ENCODE measurements around the gene KRTAP10-11. TPM values are rescaled to one million over a fixed set of nuclear protein-coding genes. Genes with fewer than 3 reads are reported as not detected.
"Not testable (repeated sequence)": the region's sequence is repeated elsewhere in the genome, so short reads cannot be mapped to it uniquely, and the experiment has no call there.

The KRTAP10-11 gene
- polyA plus RNA-seq, 3 donors: not detected

GRCh38 chr21:44606495-44606894, 39.7 kb upstream of the KRTAP10-11 start:
- TF ChIP-seq CTCF (IDR thresholded peaks at IDR 0.05): no peak
- H3K27ac ChIP-seq (ENCODE audit: low read depth in 1 of 2, low read length in 2 of 2): no peak overlapping the region
- 90% methylated on average over 2 of the region's 4 CpGs for WGBS (ENCODE audit: insufficient coverage)
- H3K9me3 ChIP-seq (replicated peaks in 1 of 2; ENCODE audit: control insufficient read depth in 1 of 2, insufficient read depth in 1 of 2, low read length in 2 of 2): peaks cover 14 to 20% of the 10 kb centered on the region in 2 donors
- H2AFZ ChIP-seq (ENCODE audit: insufficient read depth, low read depth, low read length, poor library complexity, severe bottlenecking): no peak overlapping the region
- Mint-ChIP-seq H3K36me3 (no peaks in the 10 kb centered on the region), H3K27ac (no peak overlapping the region), H3K4me1 (no peaks in the 10 kb centered on the region), H3K4me3 (no peak overlapping the region), H3K27me3 (ENCODE audit: low read depth in 3 of 3) (peaks cover 0 to 6% (median 6%) of the 10 kb centered on the region in 3 donors), H3K9me3 (peaks cover 15 to 32% (median 31%) of the 10 kb centered on the region in 7 donors)
- no peak overlapping the region for H3K4me3 ChIP-seq (replicated peaks in 1 of 3; ENCODE audit: low read depth in 2 of 3, low read length in 3 of 3)
- no peaks in the 10 kb centered on the region for H3K27me3 ChIP-seq (ENCODE audit: control insufficient read depth in 2 of 2, insufficient read depth in 2 of 2, low read length in 2 of 2)
- no peaks in the 10 kb centered on the region for H3K4me1 ChIP-seq (ENCODE audit: control insufficient read depth in 1 of 2, insufficient read depth in 2 of 2, low read length in 2 of 2)
- H3K9ac ChIP-seq (ENCODE audit: insufficient read depth, low read length, poor library complexity, severe bottlenecking): no peak overlapping the region
- no peaks in the 10 kb centered on the region for H4K20me1 ChIP-seq (ENCODE audit: insufficient read depth, low read length)
- no peaks in the 10 kb centered on the region for H3K79me2 ChIP-seq (ENCODE audit: insufficient read depth, low read length)
- intact Hi-C loops (cut with micrococcal nuclease): no loop called here
- H3K36me3 ChIP-seq (replicated peaks in 1 of 2; ENCODE audit: control insufficient read depth in 1 of 2, insufficient read depth in 2 of 2, low read length in 2 of 2): no peaks in the 10 kb centered on the region
- no peak overlapping the region for H3K4me2 ChIP-seq (replicated peaks; ENCODE audit: extremely low read depth, low read length, poor library complexity, severe bottlenecking)
- no peak for DNase-seq

- peaks cover 3 to 10% (median 3%) of the 10 kb centered on the region in 3 donors for H3K27me3 Mint-ChIP-seq (ENCODE audit: low read depth in 3 of 3)
- no peak overlapping the region for H3K4me2 ChIP-seq (replicated peaks; ENCODE audit: extremely low read depth, low read length, poor library complexity, severe bottlenecking)
- H3K79me2 ChIP-seq (ENCODE audit: insufficient read depth, low read length): no peaks in the 10 kb centered on the region
- H3K27me3 ChIP-seq (ENCODE audit: control insufficient read depth in 2 of 2, insufficient read depth in 2 of 2, low read length in 2 of 2): no peaks in the 10 kb centered on the region
- H2AFZ ChIP-seq (ENCODE audit: insufficient read depth, low read depth, low read length, poor library complexity, severe bottlenecking): no peak overlapping the region
- no peak overlapping the region for H3K9ac ChIP-seq (ENCODE audit: insufficient read depth, low read length, poor library complexity, severe bottlenecking)
- H3K4me3 Mint-ChIP-seq: no peak overlapping the region
- no peaks in the 10 kb centered on the region for H3K4me1 ChIP-seq (ENCODE audit: control insufficient read depth in 1 of 2, insufficient read depth in 2 of 2, low read length in 2 of 2)
- H3K27ac ChIP-seq (ENCODE audit: low read depth in 1 of 2, low read length in 2 of 2): no peak overlapping the region
- no peak overlapping the region for H3K4me3 ChIP-seq (replicated peaks in 1 of 3; ENCODE audit: low read depth in 2 of 3, low read length in 3 of 3)
- peaks cover 23 to 41% (median 32%) of the 10 kb centered on the region in 7 donors for H3K9me3 Mint-ChIP-seq
- intact Hi-C loops (cut with micrococcal nuclease): no loop called here
- H4K20me1 ChIP-seq (ENCODE audit: insufficient read depth, low read length): no peaks in the 10 kb centered on the region
- TF ChIP-seq CTCF (IDR thresholded peaks at IDR 0.05): no peak
- no peaks in the 10 kb centered on the region for H3K4me1 Mint-ChIP-seq
- no peaks in the 10 kb centered on the region for H3K36me3 Mint-ChIP-seq
- peaks cover 19 to 25% of the 10 kb centered on the region in 2 donors for H3K9me3 ChIP-seq (replicated peaks in 1 of 2; ENCODE audit: control insufficient read depth in 1 of 2, insufficient read depth in 1 of 2, low read length in 2 of 2)
- no peak for DNase-seq
- no peaks in the 10 kb centered on the region for H3K36me3 ChIP-seq (replicated peaks in 1 of 2; ENCODE audit: control insufficient read depth in 1 of 2, insufficient read depth in 2 of 2, low read length in 2 of 2)
- no peak overlapping the region for H3K27ac Mint-ChIP-seq
These were observed 37.0 kb upstream of the KRTAP10-11 start for GRCh38 chr21:44609193-44609592.

- H3K4me3 ChIP-seq (replicated peaks in 1 of 3; ENCODE audit: low read depth in 2 of 3, low read length in 3 of 3); H3K4me1 ChIP-seq (ENCODE audit: control insufficient read depth in 1 of 2, insufficient read depth in 2 of 2, low read length in 2 of 2); intact Hi-C loops (cut with micrococcal nuclease); H4K20me1 ChIP-seq (ENCODE audit: insufficient read depth, low read length); H2AFZ ChIP-seq (ENCODE audit: insufficient read depth, low read depth, low read length, poor library complexity, severe bottlenecking); H3K27ac ChIP-seq (ENCODE audit: low read depth in 1 of 2, low read length in 2 of 2); H3K27me3 Mint-ChIP-seq (ENCODE audit: low read depth in 3 of 3); H3K79me2 ChIP-seq (ENCODE audit: insufficient read depth, low read length); H3K4me1 Mint-ChIP-seq; H3K4me3 Mint-ChIP-seq; H3K27ac Mint-ChIP-seq; DNase-seq; H3K4me2 ChIP-seq (replicated peaks; ENCODE audit: extremely low read depth, low read length, poor library complexity, severe bottlenecking); H3K36me3 ChIP-seq (replicated peaks in 1 of 2; ENCODE audit: control insufficient read depth in 1 of 2, insufficient read depth in 2 of 2, low read length in 2 of 2); H3K36me3 Mint-ChIP-seq; H3K27me3 ChIP-seq (ENCODE audit: control insufficient read depth in 2 of 2, insufficient read depth in 2 of 2, low read length in 2 of 2); H3K9ac ChIP-seq (ENCODE audit: insufficient read depth, low read length, poor library complexity, severe bottlenecking): not testable (repeated sequence)
- peaks cover 19 to 25% of the 10 kb centered on the region in 2 donors for H3K9me3 ChIP-seq (replicated peaks in 1 of 2; ENCODE audit: control insufficient read depth in 1 of 2, insufficient read depth in 1 of 2, low read length in 2 of 2)
- peaks cover 23 to 41% (median 32%) of the 10 kb centered on the region in 7 donors for H3K9me3 Mint-ChIP-seq
- WGBS (ENCODE audit: insufficient coverage): 96% methylated on average over 4 of the region's 7 CpGs
These were observed 35.9 kb upstream of the KRTAP10-11 start for GRCh38 chr21:44610157-44610843.
